GM06990 (cell line): ENCODE results near the gene LSM2.

Experiments
- DNase-seq: peaks from one replicate; pipeline ENCODE4 v3.0.0-alpha.2; 2011; ENCODE audit not compliant: insufficient read length; ENCODE audit errors: extremely low read depth
- H3K27me3 ChIP-seq: replicated peaks from 2 replicates; pipeline ENCODE4 v1.6.0; 2011; ENCODE audit warnings: low read length; ENCODE audit not compliant: control insufficient read depth, insufficient read depth
- H3K36me3 ChIP-seq: 2 replicates; pipeline ENCODE4 v1.5.1; 2011; ENCODE audit warnings: low read length; ENCODE audit not compliant: control insufficient read depth, insufficient read depth
- H3K4me3 ChIP-seq: replicated peaks from 2 replicates; pipeline ENCODE4 v1.5.1; 2011; ENCODE audit warnings: low read depth, mild to moderate bottlenecking, control low read depth, low read length
- CTCF ChIP-seq: IDR thresholded peaks from 2 replicates; pipeline ENCODE4 v1.5.1; 2011; ENCODE audit warnings: low read length, control low read depth, mild to moderate bottlenecking, inconsistent platforms; ENCODE audit not compliant: insufficient read depth, poor library complexity, severe bottlenecking

The LSM2 gene

GRCh38 chr6:31784098-31784925 lies 22.5 kb downstream of the LSM2 start:
- TF ChIP-seq CTCF: no peak
- Histone ChIP-seq H3K4me3 (no peak overlapping the region), H3K27me3 (no peaks in the 10 kb centered on the region), H3K36me3 (peaks cover 41% of the 10 kb centered on the region)
- no peak for DNase-seq

- no peaks in the 10 kb centered on the region for H3K27me3 ChIP-seq
- no peak overlapping the region for H3K4me3 ChIP-seq
- no peak for DNase-seq
- peaks cover 52% of the 10 kb centered on the region for H3K36me3 ChIP-seq
- TF ChIP-seq CTCF: no peak
Measured at GRCh38 chr6:31782126-31782855, 24.5 kb downstream of the LSM2 start.

- peaks cover 52% of the 10 kb centered on the region for H3K36me3 ChIP-seq
- TF ChIP-seq CTCF: no peak
- no peaks in the 10 kb centered on the region for H3K27me3 ChIP-seq
- DNase-seq: no peak
- no peak overlapping the region for H3K4me3 ChIP-seq
Measured at GRCh38 chr6:31781244-31782125, 25.3 kb downstream of the LSM2 start.

- no peak for DNase-seq
- peaks cover 52% of the 10 kb centered on the region for H3K36me3 ChIP-seq
- H3K4me3 ChIP-seq: no peak overlapping the region
- TF ChIP-seq CTCF: no peak
- no peaks in the 10 kb centered on the region for H3K27me3 ChIP-seq
Measured at GRCh38 chr6:31780507-31781243, 26.1 kb downstream of the LSM2 start.

- Histone ChIP-seq H3K4me3 (no peak overlapping the region), H3K36me3 (peaks cover 45% of the 10 kb centered on the region), H3K27me3 (no peaks in the 10 kb centered on the region)
- TF ChIP-seq CTCF: no peak
- no peak for DNase-seq
Measured at GRCh38 chr6:31779908-31780307, 26.9 kb downstream of the LSM2 start.
